ENCODE results near the gene DRICH1. TPM values are rescaled to one million over a fixed set of nuclear protein-coding genes. Genes with fewer than 3 reads are reported as not detected.

Gene DRICH1
- total RNA-seq, 1 experiment from 2014 or later: 0.26 TPM

DNA sequence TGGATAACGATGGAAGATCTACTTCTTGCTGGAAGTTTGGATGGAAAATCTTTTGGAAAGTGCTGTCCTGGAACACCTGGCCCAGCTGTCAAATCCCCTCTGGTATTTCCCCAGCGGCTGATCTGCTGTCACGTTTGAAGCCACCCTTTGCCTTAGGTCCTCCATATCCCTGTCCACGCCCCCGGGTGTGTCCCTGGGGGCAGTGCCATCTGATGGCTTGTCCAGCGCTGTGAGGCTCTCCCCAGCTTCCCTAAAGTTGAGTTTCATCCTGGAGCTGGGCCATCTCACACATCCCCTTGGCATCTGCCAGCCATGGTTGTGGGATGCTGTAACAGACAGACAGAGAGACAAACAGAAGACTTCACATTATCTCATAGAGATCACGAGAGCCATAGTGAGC lies 49.0 kb downstream of the DRICH1 start:
- CTCF ChIA-PET: interaction anchor here (0.7 to 1.1 kb wide), 2 partner anchors 8 to 17 kb away, joined by 3 to 9 read pairs; no protein-coding TSS in a partner anchor
- Mint-ChIP-seq H3K27me3 (ENCODE audit: low read depth) (peaks cover 3% of the 10 kb centered on the region; the same call in 1 of the 2 replicates), H3K9me3 (no peaks in the 10 kb centered on the region), H3K36me3 (no peaks in the 10 kb centered on the region), H3K27ac (no peak overlapping the region), H3K4me1 (no peaks in the 10 kb centered on the region), H3K4me3 (no peak overlapping the region)
- DNase-seq (ENCODE audit: low spot score) (no peak), ATAC-seq (no peak)
- TF ChIP-seq ZNF232 (CRISPR knock-in tag; IDR thresholded peaks at IDR 0.05): no peak
- no peak for TF ChIP-seq RELA (CRISPR knock-in tag; IDR thresholded peaks at IDR 0.05; ENCODE audit: borderline replicate concordance)
- TF ChIP-seq, protein P1, sequence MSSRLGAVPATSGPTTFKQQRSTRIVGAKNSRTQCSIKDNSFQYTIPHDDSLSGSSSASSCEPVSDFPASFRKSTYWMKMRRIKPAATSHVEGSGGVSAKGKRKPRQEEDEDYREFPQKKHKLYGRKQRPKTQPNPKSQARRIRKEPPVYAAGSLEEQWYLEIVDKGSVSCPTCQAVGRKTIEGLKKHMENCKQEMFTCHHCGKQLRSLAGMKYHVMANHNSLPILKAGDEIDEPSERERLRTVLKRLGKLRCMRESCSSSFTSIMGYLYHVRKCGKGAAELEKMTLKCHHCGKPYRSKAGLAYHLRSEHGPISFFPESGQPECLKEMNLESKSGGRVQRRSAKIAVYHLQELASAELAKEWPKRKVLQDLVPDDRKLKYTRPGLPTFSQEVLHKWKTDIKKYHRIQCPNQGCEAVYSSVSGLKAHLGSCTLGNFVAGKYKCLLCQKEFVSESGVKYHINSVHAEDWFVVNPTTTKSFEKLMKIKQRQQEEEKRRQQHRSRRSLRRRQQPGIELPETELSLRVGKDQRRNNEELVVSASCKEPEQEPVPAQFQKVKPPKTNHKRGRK (CRISPR knock-in tag; IDR thresholded peaks at IDR 0.05; ENCODE audit: borderline replicate concordance): no peak
- TF ChIP-seq PRRX2 (CRISPR knock-in tag; IDR thresholded peaks at IDR 0.05): no peak
- no peak for TF ChIP-seq GABPB1 (CRISPR knock-in tag; IDR thresholded peaks at IDR 0.05)
- TF ChIP-seq FOXP1 (CRISPR knock-in tag; IDR thresholded peaks at IDR 0.05; ENCODE audit: borderline replicate concordance): no peak
- TF ChIP-seq TP53 (CRISPR knock-in tag; IDR thresholded peaks at IDR 0.05): no peak
- TF ChIP-seq, protein P2, sequence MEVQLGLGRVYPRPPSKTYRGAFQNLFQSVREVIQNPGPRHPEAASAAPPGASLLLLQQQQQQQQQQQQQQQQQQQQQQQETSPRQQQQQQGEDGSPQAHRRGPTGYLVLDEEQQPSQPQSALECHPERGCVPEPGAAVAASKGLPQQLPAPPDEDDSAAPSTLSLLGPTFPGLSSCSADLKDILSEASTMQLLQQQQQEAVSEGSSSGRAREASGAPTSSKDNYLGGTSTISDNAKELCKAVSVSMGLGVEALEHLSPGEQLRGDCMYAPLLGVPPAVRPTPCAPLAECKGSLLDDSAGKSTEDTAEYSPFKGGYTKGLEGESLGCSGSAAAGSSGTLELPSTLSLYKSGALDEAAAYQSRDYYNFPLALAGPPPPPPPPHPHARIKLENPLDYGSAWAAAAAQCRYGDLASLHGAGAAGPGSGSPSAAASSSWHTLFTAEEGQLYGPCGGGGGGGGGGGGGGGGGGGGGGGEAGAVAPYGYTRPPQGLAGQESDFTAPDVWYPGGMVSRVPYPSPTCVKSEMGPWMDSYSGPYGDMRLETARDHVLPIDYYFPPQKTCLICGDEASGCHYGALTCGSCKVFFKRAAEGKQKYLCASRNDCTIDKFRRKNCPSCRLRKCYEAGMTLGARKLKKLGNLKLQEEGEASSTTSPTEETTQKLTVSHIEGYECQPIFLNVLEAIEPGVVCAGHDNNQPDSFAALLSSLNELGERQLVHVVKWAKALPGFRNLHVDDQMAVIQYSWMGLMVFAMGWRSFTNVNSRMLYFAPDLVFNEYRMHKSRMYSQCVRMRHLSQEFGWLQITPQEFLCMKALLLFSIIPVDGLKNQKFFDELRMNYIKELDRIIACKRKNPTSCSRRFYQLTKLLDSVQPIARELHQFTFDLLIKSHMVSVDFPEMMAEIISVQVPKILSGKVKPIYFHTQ (CRISPR knock-in tag; IDR thresholded peaks at IDR 0.05): no peak
- TF ChIP-seq, protein P3, sequence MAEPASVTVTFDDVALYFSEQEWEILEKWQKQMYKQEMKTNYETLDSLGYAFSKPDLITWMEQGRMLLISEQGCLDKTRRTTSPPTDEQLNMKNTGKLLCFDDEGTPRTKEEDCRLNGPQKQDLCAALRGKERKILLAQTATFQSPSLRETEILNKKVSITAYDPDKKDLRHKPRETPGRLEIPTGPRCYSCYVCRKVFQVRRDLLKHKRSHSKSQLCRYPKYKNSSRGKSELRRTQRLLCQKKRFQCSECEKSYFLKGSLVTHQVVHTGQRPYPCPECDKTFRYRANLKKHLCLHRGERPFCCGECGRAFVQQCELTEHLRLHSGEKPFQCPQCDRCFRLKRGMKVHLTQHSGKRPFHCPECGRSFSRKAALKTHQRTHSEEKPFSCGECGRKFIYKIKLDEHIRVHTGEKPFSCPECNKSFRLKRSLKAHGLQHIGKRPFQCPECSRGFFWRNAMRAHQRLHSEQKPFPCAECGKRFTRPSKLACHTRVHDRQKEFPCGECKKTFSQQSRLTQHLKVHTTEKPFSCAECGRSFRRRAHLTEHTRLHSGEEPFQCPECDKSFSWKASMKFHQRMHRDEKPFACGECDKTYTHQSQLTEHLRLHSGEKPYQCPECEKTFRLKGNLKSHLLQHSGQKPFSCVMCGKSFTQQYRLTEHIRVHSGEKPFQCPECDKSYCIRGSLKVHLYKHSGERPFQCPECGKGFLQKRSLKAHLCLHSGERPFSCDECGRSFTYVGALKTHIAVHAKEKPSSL (CRISPR knock-in tag; conservative IDR thresholded peaks at IDR 0.05): no peak
- TF ChIP-seq SP1 (CRISPR knock-in tag; conservative IDR thresholded peaks at IDR 0.05): no peak
- TF ChIP-seq NR1H2 (CRISPR knock-in tag; IDR thresholded peaks at IDR 0.05): no peak
- TF ChIP-seq, protein P4, sequence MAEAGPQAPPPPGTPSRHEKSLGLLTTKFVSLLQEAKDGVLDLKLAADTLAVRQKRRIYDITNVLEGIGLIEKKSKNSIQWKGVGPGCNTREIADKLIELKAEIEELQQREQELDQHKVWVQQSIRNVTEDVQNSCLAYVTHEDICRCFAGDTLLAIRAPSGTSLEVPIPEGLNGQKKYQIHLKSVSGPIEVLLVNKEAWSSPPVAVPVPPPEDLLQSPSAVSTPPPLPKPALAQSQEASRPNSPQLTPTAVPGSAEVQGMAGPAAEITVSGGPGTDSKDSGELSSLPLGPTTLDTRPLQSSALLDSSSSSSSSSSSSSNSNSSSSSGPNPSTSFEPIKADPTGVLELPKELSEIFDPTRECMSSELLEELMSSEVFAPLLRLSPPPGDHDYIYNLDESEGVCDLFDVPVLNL (CRISPR knock-in tag; IDR thresholded peaks at IDR 0.05; ENCODE audit: borderline replicate concordance, low read depth): no peak
- TF ChIP-seq NFYB (CRISPR knock-in tag; conservative IDR thresholded peaks at IDR 0.05; ENCODE audit: low read depth): no peak
- TF ChIP-seq, protein P5, sequence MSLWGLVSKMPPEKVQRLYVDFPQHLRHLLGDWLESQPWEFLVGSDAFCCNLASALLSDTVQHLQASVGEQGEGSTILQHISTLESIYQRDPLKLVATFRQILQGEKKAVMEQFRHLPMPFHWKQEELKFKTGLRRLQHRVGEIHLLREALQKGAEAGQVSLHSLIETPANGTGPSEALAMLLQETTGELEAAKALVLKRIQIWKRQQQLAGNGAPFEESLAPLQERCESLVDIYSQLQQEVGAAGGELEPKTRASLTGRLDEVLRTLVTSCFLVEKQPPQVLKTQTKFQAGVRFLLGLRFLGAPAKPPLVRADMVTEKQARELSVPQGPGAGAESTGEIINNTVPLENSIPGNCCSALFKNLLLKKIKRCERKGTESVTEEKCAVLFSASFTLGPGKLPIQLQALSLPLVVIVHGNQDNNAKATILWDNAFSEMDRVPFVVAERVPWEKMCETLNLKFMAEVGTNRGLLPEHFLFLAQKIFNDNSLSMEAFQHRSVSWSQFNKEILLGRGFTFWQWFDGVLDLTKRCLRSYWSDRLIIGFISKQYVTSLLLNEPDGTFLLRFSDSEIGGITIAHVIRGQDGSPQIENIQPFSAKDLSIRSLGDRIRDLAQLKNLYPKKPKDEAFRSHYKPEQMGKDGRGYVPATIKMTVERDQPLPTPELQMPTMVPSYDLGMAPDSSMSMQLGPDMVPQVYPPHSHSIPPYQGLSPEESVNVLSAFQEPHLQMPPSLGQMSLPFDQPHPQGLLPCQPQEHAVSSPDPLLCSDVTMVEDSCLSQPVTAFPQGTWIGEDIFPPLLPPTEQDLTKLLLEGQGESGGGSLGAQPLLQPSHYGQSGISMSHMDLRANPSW (CRISPR knock-in tag; conservative IDR thresholded peaks at IDR 0.05; ENCODE audit: low read depth): no peak
- no peak for TF ChIP-seq GTF2I (CRISPR knock-in tag; conservative IDR thresholded peaks at IDR 0.05)
- TF ChIP-seq MXD4 (CRISPR knock-in tag; IDR thresholded peaks at IDR 0.05; ENCODE audit: borderline replicate concordance): no peak
- TF ChIP-seq, protein P6, sequence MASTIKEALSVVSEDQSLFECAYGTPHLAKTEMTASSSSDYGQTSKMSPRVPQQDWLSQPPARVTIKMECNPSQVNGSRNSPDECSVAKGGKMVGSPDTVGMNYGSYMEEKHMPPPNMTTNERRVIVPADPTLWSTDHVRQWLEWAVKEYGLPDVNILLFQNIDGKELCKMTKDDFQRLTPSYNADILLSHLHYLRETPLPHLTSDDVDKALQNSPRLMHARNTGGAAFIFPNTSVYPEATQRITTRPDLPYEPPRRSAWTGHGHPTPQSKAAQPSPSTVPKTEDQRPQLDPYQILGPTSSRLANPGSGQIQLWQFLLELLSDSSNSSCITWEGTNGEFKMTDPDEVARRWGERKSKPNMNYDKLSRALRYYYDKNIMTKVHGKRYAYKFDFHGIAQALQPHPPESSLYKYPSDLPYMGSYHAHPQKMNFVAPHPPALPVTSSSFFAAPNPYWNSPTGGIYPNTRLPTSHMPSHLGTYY (CRISPR knock-in tag; IDR thresholded peaks at IDR 0.05): no peak
- TF ChIP-seq, protein P7, sequence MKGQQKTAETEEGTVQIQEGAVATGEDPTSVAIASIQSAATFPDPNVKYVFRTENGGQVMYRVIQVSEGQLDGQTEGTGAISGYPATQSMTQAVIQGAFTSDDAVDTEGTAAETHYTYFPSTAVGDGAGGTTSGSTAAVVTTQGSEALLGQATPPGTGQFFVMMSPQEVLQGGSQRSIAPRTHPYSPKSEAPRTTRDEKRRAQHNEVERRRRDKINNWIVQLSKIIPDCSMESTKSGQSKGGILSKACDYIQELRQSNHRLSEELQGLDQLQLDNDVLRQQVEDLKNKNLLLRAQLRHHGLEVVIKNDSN (CRISPR knock-in tag; IDR thresholded peaks at IDR 0.05): no peak
- TF ChIP-seq, protein P8, sequence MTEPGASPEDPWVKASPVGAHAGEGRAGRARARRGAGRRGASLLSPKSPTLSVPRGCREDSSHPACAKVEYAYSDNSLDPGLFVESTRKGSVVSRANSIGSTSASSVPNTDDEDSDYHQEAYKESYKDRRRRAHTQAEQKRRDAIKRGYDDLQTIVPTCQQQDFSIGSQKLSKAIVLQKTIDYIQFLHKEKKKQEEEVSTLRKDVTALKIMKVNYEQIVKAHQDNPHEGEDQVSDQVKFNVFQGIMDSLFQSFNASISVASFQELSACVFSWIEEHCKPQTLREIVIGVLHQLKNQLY (CRISPR knock-in tag; IDR thresholded peaks at IDR 0.05): no peak
- POLR2A ChIA-PET: no interaction called here
